ENCODE results near the gene ULK4. TPM values are rescaled to one million over a fixed set of nuclear protein-coding genes. Genes with fewer than 3 reads are reported as not detected.

The ULK4 gene
- total and polyA plus RNA-seq, 2 of the 4 experiments (the other 2 are of a cell fraction): 2.7 to 5.0 TPM

GRCh38 chr3:41565948-41566514, 395.9 kb downstream of the ULK4 start:
- dilution Hi-C loops (cut with HindIII; ENCODE audit: low sequenced_read_pairs, unreplicated experiment) (no loop called here), in situ Hi-C loops (cut with MboI; ENCODE audit: low sequenced_read_pairs) (no loop called here), intact Hi-C loops (cut with micrococcal nuclease) (no loop called here)
- TF ChIP-seq USF2 (IDR thresholded peaks at IDR 0.05; ENCODE audit: low read depth, low read length): no peak
- TF ChIP-seq FOS (IDR thresholded peaks at IDR 0.05; ENCODE audit: low read depth, low read length): no peak
- no peak for TF ChIP-seq MXI1 (IDR thresholded peaks at IDR 0.05; ENCODE audit: borderline replicate concordance, low read depth, low read length)
- TF ChIP-seq CEBPB (IDR thresholded peaks at IDR 0.05; ENCODE audit: low read depth, low read length): no peak
- TF ChIP-seq RFX5 (IDR thresholded peaks at IDR 0.05; ENCODE audit: low read depth, low read length): no peak
- no peak for ATAC-seq (ENCODE audit: low read depth)
- Histone ChIP-seq H3K79me1 (ENCODE audit: low read depth in 1 of 2, low read length in 2 of 2) (no peaks in the 10 kb centered on the region), H2BK5ac (ENCODE audit: low read depth, low read length, poor library complexity, severe bottlenecking) (no peak overlapping the region), H3K4me1 (ENCODE audit: control insufficient read depth, insufficient read depth, low read length) (no peaks in the 10 kb centered on the region), H4K20me1 (ENCODE audit: insufficient read depth, low read length) (no peaks in the 10 kb centered on the region), H2BK20ac (ENCODE audit: low read depth, low read length) (no peak overlapping the region), H3K4ac (ENCODE audit: low read depth, low read length) (no peak overlapping the region), H3K56ac (ENCODE audit: extremely low read depth, insufficient read depth, low read length) (no peak overlapping the region), H3K4me3 (ENCODE audit: insufficient read depth, low read depth, low read length) (no peak overlapping the region), H4K91ac (ENCODE audit: insufficient read depth, low read depth, low read length) (no peak overlapping the region), H2AFZ (replicated peaks; ENCODE audit: low read length, poor library complexity) (no peak overlapping the region), H3K9me1 (ENCODE audit: insufficient read depth, low read length) (no peaks in the 10 kb centered on the region), H3K9me3 (ENCODE audit: control insufficient read depth, insufficient read depth, low read length) (no peaks in the 10 kb centered on the region), H4K5ac (ENCODE audit: low read depth, low read length) (no peak overlapping the region), H2BK120ac (ENCODE audit: low read depth, low read length) (no peak overlapping the region), H2AK5ac (ENCODE audit: low read depth, low read length) (no peak overlapping the region), H3K4me2 (ENCODE audit: low read depth, low read length) (no peak overlapping the region), H4K8ac (ENCODE audit: low read depth in 2 of 2, low read length in 2 of 2) (no peak overlapping the region), H3K27me3 (ENCODE audit: control insufficient read depth, insufficient read depth, low read length) (no peaks in the 10 kb centered on the region), H2AK9ac (replicated peaks; ENCODE audit: low read depth, low read length, poor library complexity) (no peak overlapping the region), H3K14ac (replicated peaks; ENCODE audit: low read depth, low read length) (no peak overlapping the region), H2BK15ac (ENCODE audit: low read depth, low read length) (no peak overlapping the region), H3K18ac (ENCODE audit: low read depth, low read length) (no peak overlapping the region), H3K27ac (ENCODE audit: insufficient read depth, low read length) (no peak overlapping the region), H3K36me3 (ENCODE audit: control insufficient read depth, insufficient read depth, low read length) (no peaks in the 10 kb centered on the region), H3K23ac (ENCODE audit: low read depth, low read length) (no peak overlapping the region), H3K9ac (ENCODE audit: low read depth, low read length) (no peak overlapping the region)
- BruUV-seq (replicated peaks): no TSS peak
- no CpG with 5 or more reads among the region's 3 CpGs for WGBS, 2 experiments (ENCODE audit: extremely low coverage in 2 of 2, insufficient read length in 1 of 2)
- DNase-seq: no peak
- CTCF ChIA-PET: no interaction called here
- POLR2A ChIA-PET (ENCODE audit: unreplicated experiment): no interaction called here
